Activated T-cell treated with anti-CD3 and anti-CD28 coated beads for 4 hours (primary cell): ENCODE data around the gene ST3GAL3.
"Not testable (repeated sequence)": the region's sequence is repeated elsewhere in the genome, so short reads cannot be mapped to it uniquely, and the experiment has no call there.

Experiments
- DNase-seq: peaks from one replicate; pipeline ENCODE4 v3.0.0-alpha.2; 2020

Gene ST3GAL3

DNA sequence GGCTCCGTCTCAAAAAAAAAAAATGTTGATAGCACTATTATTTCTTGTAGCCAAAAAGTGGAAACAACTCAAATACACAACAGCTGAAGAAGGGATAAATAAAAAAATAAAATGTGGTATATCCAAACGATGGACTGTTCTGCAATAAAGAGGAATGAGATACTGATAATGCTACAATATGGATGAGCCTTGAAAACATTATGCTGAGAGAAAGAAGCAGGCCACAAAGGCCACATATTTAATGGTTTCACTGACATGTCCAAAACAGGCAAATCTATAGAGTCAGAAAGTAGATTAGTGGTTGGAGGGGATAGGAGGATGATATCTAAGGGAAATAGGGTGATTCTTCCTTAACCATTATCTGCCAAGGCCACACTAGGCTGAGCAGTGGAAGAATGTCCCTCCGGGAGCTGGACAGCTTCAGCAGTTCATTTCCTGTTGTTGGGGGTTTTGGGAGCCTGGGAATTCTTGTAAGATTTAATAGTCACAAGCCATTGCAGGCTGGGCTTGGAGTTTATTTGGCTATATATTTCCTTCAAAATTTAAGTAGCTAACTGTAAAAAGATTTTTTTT lies 53.5 kb downstream of the ST3GAL3 start:
- no peak for DNase-seq

DNA sequence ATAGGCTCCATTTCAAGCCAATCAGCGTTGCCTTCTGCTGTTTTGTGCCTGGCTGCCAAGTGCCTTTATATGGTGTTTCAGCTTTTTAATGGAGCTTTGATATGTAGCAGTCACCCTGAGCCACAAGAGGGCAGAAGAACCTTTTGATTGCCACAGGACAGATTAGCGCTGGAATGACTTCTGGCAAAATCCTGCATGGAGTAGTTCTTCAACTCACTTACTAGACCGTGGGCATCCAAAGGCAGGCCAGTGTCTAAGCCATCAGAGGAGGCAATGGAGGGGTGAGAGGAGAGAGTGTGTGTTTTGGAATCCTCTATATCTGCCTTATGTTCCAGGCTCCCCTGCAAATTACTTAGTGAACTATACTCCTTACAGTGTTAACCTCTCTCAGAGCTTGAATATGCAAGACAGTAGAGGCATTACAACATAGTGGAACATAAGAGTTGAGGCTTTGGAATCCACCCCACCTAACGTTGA lies 56.2 kb downstream of the ST3GAL3 start:
- DNase-seq: peak; percentile 28

DNA sequence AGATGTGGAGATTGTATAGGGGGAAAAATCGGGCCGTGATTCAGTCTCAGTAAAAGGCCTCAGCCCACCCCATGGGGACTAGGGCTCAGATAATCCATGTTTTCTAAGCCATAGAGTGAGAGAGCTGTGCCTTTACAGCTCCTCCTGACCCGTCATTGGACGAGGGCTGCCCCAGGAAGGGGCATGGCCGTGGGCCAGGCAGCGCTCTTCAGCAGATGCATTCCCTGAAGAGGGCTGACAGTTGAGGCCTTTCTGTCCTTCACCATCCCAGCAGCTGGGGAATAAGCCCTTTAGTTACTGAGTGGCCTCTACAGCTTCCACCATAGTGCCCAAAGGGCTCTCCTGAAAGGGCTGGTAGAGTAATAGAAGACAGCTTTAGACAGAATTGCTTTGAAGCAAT lies 57.2 kb downstream of the ST3GAL3 start:
- DNase-seq: no peak

DNA sequence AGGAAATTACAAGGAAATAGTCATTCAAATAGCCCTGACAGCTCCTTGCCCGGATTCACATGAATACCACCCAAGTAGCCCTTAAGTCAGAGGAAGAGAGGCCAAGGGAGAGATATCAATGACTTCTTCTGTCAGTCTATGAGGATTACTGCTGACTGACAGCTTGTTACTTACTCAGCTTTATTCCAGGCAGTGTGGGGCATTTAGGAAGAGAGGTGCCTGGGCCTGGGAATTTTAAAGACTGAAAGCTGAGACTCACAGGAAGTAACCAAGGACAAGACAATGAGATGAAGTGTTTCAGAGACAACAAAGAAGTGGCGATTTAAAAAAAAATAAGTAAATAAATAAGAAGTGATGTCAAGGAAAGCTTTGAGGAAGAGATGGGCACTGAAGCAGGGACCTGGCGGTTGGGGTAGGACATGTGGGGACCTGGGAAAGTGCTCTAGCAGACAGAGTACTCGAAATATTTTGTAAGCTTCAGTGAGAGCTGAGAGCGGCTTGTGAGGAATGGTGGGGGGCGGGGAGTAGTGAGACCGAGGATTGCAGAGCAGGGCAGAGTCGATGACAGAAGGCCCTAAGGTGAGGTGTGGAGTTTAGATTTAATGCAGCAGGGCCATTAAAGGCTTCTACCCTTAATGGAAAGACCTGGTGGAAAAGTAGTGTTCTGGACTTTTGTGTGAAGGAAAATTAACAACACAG lies 58.9 kb downstream of the ST3GAL3 start:
- no peak for DNase-seq

DNA sequence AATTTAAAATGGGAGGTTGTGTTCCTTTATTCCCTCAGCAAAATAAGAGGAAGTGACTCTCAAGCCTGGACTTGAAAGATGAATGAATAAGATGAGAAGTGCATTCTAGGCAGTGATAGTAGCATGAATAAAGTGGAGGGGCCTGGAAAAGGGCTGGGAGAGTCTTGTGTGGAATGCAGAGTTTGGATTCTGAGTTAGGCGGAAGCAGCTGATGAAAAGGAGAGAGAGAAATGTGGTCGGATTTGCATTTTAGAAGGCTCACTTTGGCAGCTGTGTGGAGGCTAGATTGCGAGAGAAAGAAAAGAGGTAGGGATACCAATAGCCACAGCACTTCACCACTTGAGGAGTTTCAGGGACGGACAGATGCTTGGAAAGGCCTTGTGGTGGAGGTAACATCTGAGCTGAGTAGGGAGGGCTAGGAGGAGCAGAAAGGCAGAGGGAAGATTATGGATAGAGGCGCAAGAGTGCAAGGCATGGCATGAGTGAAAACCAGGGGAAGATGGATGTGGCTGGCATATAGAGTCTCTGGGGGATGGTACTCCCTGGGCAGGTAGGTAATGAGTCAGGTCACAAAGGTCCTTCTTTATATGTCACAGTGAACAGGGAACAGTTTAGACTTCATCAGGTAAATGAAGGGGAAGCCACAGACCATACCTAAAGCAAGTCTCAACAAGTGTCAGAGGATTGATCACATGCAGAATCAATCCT lies 59.6 kb downstream of the ST3GAL3 start:
- DNase-seq: no peak

DNA sequence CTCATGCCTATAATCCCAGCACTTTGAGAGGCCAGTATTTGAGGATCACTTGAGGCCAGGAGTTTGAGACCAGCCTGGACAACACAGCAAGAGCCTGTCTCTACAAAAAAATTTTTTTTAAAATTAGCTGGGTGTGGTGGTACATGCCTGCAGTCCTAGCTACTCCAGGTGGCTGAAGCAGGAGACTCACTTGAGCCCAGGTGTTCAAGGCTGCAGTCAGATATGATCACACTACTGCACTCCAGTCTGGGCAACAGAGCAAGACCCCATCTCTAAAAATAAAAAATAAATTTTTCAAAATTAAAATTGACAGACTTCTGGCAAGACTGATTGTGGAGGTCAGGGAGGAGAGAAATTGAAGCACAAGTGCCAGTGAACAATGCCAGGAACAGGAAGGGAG lies 60.8 kb downstream of the ST3GAL3 start:
- no peak for DNase-seq

DNA sequence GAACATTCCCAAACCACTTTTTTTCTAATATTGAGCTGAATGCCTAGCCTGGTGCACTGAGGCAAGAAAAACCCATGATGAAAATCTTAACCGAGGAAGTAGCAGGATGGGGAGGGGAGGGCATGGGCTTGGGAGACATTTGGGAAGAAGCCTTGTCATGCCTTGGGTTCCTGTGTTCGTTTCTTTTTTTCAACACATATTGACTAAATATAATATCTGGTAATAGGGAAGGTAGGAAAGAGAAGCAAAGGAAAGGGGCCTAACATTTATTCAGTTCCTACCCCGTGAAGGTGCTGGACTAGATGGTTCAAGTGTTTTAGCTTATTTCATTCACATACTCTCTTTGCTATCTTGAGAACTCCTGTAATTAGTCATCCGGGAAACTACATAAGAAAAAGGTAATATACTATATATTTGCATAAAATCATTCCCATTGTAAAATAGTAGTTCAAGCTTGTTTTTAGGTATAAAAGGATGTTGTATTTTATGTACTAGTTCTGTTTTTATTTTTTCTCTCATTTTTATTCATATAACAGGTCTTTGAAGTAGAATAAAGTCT lies 62.1 kb downstream of the ST3GAL3 start:
- no peak for DNase-seq

DNA sequence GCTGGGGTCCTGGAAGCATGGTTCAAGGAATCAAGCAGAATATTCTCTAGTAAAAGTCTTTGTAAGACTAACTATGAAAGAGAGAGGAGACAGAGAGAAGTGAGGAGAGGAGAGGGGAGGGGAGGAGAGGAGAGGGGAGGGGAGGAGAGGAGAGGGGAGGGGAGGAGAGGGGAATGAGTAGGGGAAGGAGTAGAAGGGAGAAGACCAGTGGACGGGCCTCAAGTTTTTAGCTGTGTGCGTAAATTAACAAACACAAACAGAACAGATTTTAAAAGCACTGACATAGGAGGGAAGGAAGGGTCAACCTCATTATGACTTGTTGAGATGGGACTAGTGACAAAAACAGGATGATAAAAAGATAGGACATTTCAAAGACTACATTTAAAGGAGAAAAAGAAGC lies 62.8 kb downstream of the ST3GAL3 start:
- no peak for DNase-seq

DNA sequence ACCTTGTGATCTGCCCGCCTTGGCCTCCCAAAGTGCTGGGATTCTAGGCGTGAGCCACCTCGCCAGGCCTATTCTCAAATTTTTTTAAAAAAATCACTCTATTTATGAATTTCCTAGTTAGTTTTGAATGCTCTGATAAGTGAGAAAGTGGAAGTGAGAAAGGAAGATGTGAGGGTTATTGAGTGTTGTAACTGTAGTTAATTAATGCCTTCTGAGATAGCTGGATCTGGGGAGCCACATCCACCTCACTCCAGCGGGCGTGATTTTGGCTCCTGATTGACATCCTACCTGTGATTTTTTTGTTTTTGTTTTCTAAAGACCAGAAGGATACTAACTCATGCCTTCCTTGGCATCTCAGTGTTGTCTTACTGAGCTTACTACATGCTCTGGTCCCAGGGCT lies 65.6 kb downstream of the ST3GAL3 start:
- no peak for DNase-seq

DNA sequence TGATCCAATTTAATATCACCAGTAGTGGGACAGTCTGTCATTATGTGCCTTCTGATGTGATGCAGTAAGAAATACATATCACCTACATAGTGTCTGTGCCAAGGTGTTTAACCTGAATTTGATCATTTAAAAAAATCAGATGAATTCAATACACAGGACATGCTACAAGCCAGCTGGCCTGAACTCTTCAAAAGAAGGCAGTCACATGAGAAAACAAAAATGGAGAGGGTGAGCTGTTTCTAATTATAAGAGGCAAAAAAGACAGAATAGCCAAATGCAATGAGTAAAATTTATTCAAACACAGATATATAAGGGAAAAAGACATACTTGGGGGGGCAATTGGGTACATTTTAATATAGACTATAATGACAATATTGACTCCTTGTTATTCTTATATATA lies 66.5 kb downstream of the ST3GAL3 start:
- DNase-seq: no peak

DNA sequence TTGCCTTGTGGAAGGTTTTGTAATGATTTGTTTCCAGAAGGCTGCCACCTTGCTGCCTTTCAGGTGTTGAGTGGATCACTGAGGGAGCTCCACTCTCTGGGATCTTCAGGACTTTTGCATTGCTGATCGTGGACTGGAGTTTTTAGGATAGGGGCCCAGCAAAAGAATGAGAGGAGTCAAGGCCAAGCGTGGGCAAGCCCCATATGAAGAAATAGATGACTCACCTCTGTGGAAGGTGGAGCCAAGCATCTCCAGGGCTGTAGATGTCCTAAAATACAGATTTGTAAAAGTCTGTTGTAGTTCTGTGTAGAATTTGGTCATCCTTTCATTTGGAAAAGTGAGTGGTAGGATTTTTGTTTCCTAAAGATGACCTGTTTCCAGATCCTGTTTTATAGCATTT lies 67.0 kb downstream of the ST3GAL3 start:
- DNase-seq: no peak

DNA sequence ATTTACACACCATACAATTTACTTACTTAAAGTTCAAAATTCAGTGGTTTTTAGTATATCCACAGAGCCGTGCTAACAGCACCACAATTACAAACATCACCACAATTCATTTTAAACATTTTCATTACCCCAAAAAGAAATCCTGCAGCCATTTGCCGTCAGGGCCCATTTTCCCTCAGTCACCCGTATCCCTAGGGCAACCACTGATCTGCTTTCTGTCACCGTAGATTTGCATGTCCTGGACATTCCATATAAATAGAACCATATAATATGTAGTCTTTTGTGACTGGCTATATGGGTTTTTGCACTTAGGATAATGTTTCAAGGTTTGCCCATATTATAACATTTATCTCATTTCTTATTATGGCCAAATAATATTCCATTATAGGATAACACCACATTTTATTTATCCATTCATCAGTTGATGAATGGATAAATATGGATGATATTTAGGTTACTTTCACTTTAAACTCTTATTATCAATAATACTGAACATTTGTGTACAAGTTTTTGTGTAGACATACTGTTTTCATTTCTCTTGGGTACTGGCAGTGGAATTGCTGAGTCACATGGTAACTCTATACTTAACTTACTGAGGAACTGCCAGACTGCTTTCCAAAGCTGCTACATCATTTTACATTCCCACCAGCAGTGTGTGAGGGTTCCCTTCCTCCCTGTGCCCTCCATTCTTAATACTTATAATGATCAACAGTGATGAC lies 68.9 kb downstream of the ST3GAL3 start:
- no peak for DNase-seq

DNA sequence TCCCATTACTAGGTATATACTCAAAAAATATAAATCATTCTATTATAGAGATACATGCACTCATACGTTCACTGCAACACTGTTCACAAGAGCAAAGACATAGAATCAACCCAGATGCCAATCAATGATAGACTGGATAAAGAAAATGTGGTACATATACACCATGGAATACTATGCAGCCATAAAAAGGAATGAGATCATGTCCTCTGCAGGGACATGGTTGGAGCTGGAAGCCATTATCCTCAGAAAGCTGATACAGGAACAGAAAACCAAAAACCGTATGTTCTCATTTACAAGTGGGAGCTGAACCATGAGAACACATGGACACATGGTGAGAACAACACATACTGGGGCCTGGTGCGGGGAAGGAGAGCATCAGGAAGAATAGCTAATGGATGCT lies 70.6 kb downstream of the ST3GAL3 start:
- DNase-seq: not testable (repeated sequence)

DNA sequence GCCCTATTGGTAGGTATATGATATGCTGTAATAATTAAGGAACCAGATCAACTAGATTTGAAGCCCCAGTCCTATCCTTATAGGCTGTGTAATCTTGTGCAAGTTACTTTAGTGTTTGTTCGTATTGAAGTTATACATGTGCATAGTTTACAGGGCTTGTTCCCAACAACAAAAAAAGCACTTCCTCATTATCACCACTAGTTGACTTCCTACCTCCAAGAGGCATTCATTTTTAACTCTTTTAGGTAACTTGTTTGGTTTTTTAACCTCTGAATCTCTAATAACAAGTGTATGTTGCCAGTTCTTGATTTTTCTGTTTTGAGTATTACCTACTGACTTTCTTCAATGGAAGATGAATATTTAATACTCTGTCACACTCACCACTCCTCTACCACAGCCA lies 71.9 kb downstream of the ST3GAL3 start:
- no peak for DNase-seq

DNA sequence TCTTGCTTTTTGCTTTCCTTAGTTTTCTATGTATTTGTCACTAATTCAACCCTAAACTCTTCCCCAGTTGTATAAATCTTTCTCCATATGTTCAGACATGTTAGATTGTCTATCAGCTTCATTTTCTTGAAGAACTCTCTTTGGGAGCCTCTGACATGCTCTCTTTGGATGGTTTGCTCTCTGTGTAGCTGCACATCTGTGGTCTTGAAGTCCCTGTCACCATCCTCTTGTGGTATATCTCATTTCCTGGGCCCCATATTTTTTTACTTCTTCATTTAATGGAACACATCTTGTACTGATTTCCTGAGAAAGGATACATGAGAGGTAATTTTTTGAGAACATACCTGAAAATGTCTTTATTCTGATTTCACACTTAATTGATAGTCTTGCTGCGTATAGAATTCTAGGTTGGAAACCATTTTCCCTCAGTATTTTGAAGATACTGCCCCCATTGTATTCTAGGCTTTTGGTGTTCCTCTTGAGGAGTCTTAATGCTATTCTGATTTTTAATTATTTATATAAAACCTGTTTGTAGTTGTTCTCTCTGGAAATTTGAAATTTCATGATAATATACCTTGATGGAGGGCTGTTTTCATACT lies 72.6 kb downstream of the ST3GAL3 start:
- no peak for DNase-seq

DNA sequence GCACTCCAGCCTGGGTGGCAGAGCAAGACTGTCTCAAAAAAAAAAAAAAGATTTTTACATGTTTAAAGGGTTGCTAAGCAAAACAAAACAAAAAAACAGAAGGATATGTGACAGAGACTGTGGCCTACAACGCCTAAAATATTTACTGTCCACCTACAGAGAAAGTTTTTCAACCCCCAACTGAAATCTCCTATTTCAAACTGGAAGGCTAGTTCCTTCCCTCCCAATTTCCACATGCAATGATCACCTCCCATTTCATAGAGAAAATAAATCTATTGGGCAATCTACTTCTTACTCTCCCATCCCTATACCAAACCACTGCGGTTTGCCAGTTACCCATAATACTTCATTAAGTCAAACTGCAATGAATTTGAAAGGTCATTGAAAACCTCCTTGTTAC lies 74.2 kb downstream of the ST3GAL3 start:
- DNase-seq: no peak

DNA sequence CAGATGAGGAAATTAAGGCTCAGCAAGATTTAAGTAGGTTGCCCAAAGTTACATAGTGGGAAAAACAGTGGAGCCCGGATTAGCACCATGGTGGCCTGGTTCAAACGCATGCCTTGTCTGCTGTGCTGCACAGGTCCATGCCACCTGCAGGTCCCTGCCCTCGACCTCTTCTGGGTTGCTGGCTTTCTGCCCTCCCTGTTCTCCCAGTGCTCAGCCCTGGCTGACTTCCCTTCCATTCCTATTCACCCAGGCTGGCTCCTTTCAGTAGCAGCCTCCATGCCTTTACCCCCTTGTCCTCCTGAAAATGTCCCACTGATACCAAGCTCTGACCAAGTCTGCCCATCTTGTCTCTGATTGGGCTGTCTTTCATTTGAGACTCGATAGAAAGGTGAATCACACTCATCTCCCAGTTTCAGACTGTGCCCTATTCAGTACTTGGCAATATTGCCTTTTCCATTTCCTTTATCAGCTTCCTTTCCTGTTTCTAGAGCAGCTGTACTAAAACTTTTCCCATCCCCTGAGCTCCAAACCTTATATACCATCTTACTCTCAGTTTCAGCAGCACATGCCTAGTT lies 75.8 kb downstream of the ST3GAL3 start:
- DNase-seq: no peak

DNA sequence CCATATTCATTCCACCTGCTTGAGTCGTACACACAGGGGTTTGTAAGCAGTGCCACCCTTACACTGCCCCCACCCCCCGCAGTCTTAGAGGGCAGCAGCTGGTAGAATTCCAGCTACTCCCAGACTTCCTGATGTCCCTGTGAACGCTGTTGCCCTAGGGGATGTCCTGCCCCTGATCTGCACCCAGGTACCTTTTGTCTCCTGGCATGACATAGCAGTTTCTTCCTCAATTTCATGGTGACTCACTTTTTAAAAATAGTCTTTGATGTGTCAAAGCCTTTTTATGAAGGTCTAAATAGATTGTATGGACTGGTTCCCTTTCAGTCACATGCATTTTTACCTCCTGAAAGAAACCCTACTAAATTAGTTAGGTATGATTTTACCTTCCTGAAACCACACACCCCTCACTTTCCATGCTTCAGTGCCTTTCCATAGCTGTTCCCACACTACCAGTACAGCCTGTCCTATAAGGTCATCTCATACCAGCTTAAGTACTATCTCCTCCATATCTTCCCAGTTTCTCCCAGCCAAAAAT lies 76.4 kb downstream of the ST3GAL3 start:
- DNase-seq: no peak

DNA sequence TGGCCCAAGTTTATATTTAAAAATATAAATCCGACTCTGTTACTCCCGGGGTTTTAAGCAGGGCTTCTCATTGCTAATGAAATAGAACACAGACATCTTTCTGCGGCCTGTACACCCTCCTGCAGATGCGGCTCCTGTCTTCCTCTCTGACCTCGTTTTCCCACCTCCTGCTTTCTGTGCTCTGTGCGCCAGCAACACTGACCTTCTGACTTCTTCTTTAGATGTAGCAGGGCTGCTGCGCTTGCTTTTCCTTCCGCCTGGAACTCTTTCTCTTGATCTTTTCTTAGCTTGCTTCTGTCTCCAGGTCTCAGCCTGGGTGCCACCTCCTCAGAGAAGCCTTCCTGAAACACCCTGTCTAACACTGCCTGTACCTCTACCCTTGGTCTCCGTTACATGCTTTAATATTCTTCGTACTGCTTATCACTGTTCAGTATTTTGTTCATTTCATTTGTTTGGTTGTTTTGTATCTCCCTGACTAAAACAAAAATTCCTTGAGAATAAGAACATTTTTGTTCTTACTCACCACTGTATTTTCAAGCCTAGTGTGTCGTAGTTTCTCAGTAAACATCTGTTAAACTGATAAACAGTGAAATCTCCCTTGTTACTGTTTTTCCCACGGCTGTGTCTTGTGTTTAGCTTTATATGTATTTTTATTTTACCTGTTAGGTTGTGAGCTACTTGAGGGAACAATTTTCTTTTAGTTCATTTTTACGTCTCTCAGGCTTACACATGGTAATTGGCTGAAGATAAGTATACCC lies 79.0 kb downstream of the ST3GAL3 start:
- no peak for DNase-seq

DNA sequence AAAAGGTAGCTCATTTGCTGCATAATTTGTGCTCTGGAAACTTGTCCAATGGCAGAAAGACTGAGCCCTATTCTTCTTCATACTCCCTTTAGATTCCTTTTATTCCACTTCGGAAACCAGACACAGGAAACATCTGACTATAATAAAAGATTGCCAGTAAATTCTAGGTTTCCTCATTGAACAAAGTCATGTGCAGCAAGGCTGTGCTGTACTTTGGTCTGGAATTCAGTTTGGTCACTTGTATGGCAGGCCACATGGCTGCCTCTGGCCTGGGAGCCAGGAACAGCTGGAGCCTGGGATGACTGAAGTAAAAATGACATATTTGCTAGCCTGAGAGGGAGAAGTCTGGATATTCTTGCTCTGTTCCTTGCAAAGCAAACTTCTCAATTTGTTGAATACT lies 79.6 kb downstream of the ST3GAL3 start:
- no peak for DNase-seq
